ENCODE data around the gene INPP4A. TPM values are rescaled to one million over a fixed set of nuclear protein-coding genes. Genes with fewer than 3 reads are reported as not detected.

The INPP4A gene
- total and polyA plus RNA-seq, 2 of the 13 experiments (the other 11 are each of a cell fraction or from before 2014, with no cell fraction given) = 10.1 to 10.9 TPM

DNA sequence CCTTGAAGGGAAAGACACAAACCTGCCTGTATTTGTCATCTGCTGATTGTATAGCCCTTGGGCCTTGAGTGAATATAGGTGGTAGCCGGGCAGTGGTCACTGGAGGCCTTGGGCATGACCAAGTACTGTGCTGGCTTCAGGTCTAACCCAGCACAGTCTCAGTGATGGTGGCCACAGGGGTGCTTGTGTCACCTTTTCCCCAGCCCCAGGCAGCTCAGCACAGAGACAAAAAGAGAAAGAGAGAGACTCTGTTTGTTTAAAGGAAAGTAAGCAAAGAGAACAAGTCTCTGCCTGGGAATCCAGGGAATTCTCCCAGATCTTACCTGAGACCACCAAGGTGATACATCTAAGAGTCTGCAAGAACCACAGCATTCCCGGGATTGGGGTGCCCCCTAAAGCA, 39.4 kb upstream of the INPP4A start (continued):
- TF ChIP-seq PAF1 (CRISPR knock-in tag; IDR thresholded peaks at IDR 0.05) = no peak
- TF ChIP-seq RAD51 (IDR thresholded peaks at IDR 0.05; ENCODE audit: borderline replicate concordance) = no peak
- TF ChIP-seq NFE2 (CRISPR knock-in tag; IDR thresholded peaks at IDR 0.05) = no peak
- TF ChIP-seq ZFP37 (CRISPR knock-in tag; IDR thresholded peaks at IDR 0.05; ENCODE audit: borderline replicate concordance) = no peak
- TF ChIP-seq, protein P1, sequence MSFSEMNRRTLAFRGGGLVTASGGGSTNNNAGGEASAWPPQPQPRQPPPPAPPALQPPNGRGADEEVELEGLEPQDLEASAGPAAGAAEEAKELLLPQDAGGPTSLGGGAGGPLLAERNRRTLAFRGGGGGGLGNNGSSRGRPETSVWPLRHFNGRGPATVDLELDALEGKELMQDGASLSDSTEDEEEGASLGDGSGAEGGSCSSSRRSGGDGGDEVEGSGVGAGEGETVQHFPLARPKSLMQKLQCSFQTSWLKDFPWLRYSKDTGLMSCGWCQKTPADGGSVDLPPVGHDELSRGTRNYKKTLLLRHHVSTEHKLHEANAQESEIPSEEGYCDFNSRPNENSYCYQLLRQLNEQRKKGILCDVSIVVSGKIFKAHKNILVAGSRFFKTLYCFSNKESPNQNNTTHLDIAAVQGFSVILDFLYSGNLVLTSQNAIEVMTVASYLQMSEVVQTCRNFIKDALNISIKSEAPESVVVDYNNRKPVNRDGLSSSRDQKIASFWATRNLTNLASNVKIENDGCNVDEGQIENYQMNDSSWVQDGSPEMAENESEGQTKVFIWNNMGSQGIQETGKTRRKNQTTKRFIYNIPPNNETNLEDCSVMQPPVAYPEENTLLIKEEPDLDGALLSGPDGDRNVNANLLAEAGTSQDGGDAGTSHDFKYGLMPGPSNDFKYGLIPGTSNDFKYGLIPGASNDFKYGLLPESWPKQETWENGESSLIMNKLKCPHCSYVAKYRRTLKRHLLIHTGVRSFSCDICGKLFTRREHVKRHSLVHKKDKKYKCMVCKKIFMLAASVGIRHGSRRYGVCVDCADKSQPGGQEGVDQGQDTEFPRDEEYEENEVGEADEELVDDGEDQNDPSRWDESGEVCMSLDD (CRISPR knock-in tag; IDR thresholded peaks at IDR 0.05; ENCODE audit: borderline replicate concordance) = no peak
- TF ChIP-seq BCL6 (CRISPR knock-in tag; IDR thresholded peaks at IDR 0.05) = no peak
- no peak for TF ChIP-seq ATF7-NPFF (CRISPR knock-in tag; IDR thresholded peaks at IDR 0.05; ENCODE audit: low read depth)
- no peak for TF ChIP-seq ZMYM3 (CRISPR knock-in tag; IDR thresholded peaks at IDR 0.05)
- TF ChIP-seq ZNF563 (CRISPR knock-in tag; IDR thresholded peaks at IDR 0.05) = no peak
- TF ChIP-seq ATAD3A (CRISPR knock-in tag; IDR thresholded peaks at IDR 0.05) = no peak
- no peak for TF ChIP-seq HOXA9 (CRISPR knock-in tag; IDR thresholded peaks at IDR 0.05; ENCODE audit: borderline replicate concordance)

DNA sequence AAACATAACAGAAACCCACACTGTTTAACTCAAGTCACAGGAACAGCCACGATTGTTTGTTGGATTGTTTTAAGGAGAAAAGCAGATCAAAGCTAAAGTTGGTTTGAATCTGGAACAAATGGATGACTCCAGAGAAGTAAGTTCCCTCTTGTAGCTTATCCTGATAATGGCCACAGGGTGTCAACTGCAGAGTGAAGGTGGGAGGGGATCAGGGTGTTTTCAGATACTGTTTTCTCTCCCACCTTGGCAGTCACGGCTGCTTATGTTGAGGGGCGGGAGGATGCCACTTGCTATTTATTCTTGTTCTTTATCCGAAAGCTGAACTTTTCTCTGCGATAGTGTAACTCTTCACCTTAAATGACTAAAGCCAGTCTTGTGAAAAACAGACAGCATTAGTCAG, 36.5 kb upstream of the INPP4A start:
- H3K27me3 ChIP-seq (ENCODE audit: control insufficient read depth in 1 of 2, insufficient read depth in 2 of 2, low read length in 2 of 2) = peaks cover 0 to 3% of the 10 kb centered on the region in 2 experiments; a peak in 2 of 5 replicates
- ChIA-PET CTCF (ENCODE audit: low intra/inter-chr PET ratio, low total read pairs) (no interaction called here), POLR2A (no interaction called here)
- H2AFZ ChIP-seq (ENCODE audit: low read length) = no peak overlapping the region
- no peak for FAIRE-seq
- no peak for ATAC-seq
- intact Hi-C loops (cut with micrococcal nuclease; ENCODE audit: unreplicated experiment) = no loop called here
- H3K9ac ChIP-seq (ENCODE audit: insufficient read depth, low read depth, low read length) = no peak overlapping the region
- no peaks in the 10 kb centered on the region for H3K9me3 ChIP-seq (ENCODE audit: low read length)
- WGBS (ENCODE audit: low lambda C conversion rate) = 62% methylated on average over 5 of the region's 5 CpGs
- no peak overlapping the region for H3K4me3 ChIP-seq (replicated peaks in 1 of 3; ENCODE audit: insufficient read depth in 1 of 3, low read depth in 2 of 3, low read length in 3 of 3)
- no peaks in the 10 kb centered on the region for H3K79me2 ChIP-seq (ENCODE audit: insufficient read depth, low read length)
- no peak overlapping the region for H3K4me2 ChIP-seq (ENCODE audit: low read depth, low read length)
- H3K27ac ChIP-seq (ENCODE audit: extremely low read length, insufficient read depth, low read length) = no peak overlapping the region
- H3K4me1 ChIP-seq (ENCODE audit: insufficient read depth, low read length) = peaks cover 9% of the 10 kb centered on the region; the same call in 1 of the 2 replicates
- in situ Hi-C loops (cut with HindIII; ENCODE audit: extremely low pct_ligation_motif_present, low pct_unique_long_range_greater_than_20kb) = loop anchor here (25.0 kb wide), 1 partner anchor 429 kb away; no protein-coding TSS in a partner anchor
- TF ChIP-seq, protein P2, sequence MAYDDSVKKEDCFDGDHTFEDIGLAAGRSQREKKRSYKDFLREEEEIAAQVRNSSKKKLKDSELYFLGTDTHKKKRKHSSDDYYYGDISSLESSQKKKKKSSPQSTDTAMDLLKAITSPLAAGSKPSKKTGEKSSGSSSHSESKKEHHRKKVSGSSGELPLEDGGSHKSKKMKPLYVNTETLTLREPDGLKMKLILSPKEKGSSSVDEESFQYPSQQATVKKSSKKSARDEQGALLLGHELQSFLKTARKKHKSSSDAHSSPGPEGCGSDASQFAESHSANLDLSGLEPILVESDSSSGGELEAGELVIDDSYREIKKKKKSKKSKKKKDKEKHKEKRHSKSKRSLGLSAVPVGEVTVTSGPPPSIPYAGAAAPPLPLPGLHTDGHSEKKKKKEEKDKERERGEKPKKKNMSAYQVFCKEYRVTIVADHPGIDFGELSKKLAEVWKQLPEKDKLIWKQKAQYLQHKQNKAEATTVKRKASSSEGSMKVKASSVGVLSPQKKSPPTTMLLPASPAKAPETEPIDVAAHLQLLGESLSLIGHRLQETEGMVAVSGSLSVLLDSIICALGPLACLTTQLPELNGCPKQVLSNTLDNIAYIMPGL (CRISPR knock-in tag; IDR thresholded peaks at IDR 0.05; ENCODE audit: borderline replicate concordance in 1 of 2, low read depth in 1 of 2) = no peak
- TF ChIP-seq ZNF552 (CRISPR knock-in tag; IDR thresholded peaks at IDR 0.05; ENCODE audit: borderline replicate concordance) (no peak), ZIK1 (CRISPR knock-in tag; IDR thresholded peaks at IDR 0.05; ENCODE audit: borderline replicate concordance, low read depth) (no peak), SNRNP70 (IDR thresholded peaks at IDR 0.05; ENCODE audit: low read depth, low read length) (no peak), FOXA3 (CRISPR knock-in tag; IDR thresholded peaks at IDR 0.05) (no peak), ISL2 (CRISPR knock-in tag; IDR thresholded peaks at IDR 0.05) (no peak), ZNF317 (CRISPR knock-in tag; IDR thresholded peaks at IDR 0.05) (no peak), PAF1 (CRISPR knock-in tag; IDR thresholded peaks at IDR 0.05) (no peak), HMGA1 (CRISPR knock-in tag; conservative IDR thresholded peaks at IDR 0.05) (no peak)
- H4K20me1 ChIP-seq (ENCODE audit: insufficient read depth, low read length) = no peaks in the 10 kb centered on the region
- no peaks in the 10 kb centered on the region for H3K36me3 ChIP-seq (replicated peaks in 1 of 2; ENCODE audit: control insufficient read depth in 1 of 2, insufficient read depth in 2 of 2, low read length in 2 of 2)
- DNase-seq (ENCODE audit: low spot score) = no peak
- BruUV-seq (replicated peaks) = no TSS peak
